GM21786 (cell line): Measurements from ENCODE around the gene LAPTM4A.

Experiments
- ATAC-seq: cut with Tn5 transposase; IDR thresholded peaks from one replicate; pipeline ENCODE4 v1.9.1; 2021; ENCODE audit not compliant: unreplicated experiment

LAPTM4A gene

DNA sequence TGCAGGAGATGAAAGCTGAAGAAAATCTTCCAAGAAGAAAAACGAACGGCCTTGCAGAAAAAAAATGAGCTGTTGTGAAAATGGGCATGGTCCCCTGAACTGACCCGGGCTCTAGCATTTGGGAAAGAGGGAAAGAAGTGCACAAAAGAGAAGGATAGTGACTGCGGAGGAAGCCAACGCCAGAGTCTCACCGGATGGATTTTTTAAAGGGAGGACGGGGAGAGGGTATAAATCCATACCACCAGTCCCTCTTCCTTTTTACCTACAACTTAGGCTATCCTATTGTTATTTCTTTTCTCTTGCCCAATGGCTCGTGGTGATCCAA lies 62.1 kb downstream of the LAPTM4A start:
- ATAC-seq: no peak

DNA sequence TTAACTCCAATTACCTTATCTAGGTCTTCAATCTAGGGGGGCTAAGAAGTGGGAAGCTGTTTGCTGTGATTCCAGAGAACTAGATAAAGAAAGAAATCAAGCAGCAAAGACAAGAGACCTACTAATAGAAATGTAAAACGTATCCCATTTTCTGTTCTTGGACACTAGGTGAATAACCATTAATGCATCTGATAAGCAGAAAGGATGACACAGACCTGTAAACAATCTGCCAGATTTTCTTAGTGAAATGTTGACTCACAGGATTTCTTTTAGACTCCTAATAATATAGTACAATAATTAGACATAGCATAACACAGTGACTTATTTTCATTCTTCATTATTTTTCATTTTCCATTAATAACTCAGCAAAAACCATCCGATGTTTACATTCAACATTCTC lies 62.8 kb downstream of the LAPTM4A start:
- no peak for ATAC-seq

DNA sequence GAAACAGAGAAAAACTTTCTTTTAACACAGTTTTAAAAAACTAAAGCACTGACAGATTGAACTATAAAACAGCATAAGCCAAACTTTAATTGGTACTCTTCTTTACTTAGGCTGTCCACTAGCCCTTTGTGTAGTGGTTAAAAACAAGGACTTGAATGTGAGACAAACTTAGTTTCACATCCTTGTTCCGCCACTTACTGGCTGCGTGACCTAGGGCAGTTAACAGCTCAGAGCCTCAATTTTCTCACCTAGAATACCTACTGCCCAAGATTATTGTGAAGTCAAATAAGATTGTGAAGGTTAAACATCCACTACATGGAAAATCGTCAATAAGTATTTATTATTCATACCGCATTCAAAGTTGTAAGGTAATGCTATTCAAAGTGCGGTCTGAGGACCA lies 63.5 kb downstream of the LAPTM4A start:
- peak; percentile 79 for ATAC-seq
